Heart left ventricle (tissue), 13 donors: ENCODE measurements around the gene CEP112.

Experiments
- POLR2A ChIP-seq, 2 donors: fragments of 450-650 bp; IDR thresholded peaks; one replicate each; pipeline ENCODE4 v1.6.1; 2017; ENCODE audit warnings: antibody characterized with exemption in 2 of 2, mild to moderate bottlenecking in 2 of 2, moderate library complexity in 2 of 2
- TF ChIP-seq, protein P1 (sequence below), 12 donors: fragments of 200-600 bp; sonication (generic) in 4 of 12; IDR thresholded peaks; one replicate each; pipeline versions ENCODE4 v1.5.0 to v1.8.0; 2018 to 2022; ENCODE audit warnings: antibody characterized with exemption in 12 of 12, mild to moderate bottlenecking in 5 of 12
- donor health status: ischemic (EF 13 %, LVEDD 7.1; RV severe dilation, severe dysfunction).
- donor health status: DM: no; HTN: yes; CAD: no.
- donor health status: DM: no; HTN: no; CAD: no.
- donor health status: ischemic (EF 25% LVEDD 6.9; RV normal size, moderate dysfunction).
- donor health status: ischemic (EF 25% LVEDD 5.7; RV mildly dilated, moderate dysfunction).
- donor health status: ischemic (EF 35%, LVEDD 5.7; RV mildly dilated, moderate dysfunction).
- donor health status: nonischemic (EF 11% LVEDD 7.7; RV severe dilation, severe dysfunction).
- donor health status: DM: yes; HTN: yes; CAD: no.
- donor health status: PGD.
- donor health status: ischemic (EF 29% LVEDD 5.4; RV normal size, mild dysfunction).
- donor health status: nonischemic (EF 23%, LVEDD 6.1; RV moderate dilation, normal function).

- TF ChIP-seq, protein P1, sequence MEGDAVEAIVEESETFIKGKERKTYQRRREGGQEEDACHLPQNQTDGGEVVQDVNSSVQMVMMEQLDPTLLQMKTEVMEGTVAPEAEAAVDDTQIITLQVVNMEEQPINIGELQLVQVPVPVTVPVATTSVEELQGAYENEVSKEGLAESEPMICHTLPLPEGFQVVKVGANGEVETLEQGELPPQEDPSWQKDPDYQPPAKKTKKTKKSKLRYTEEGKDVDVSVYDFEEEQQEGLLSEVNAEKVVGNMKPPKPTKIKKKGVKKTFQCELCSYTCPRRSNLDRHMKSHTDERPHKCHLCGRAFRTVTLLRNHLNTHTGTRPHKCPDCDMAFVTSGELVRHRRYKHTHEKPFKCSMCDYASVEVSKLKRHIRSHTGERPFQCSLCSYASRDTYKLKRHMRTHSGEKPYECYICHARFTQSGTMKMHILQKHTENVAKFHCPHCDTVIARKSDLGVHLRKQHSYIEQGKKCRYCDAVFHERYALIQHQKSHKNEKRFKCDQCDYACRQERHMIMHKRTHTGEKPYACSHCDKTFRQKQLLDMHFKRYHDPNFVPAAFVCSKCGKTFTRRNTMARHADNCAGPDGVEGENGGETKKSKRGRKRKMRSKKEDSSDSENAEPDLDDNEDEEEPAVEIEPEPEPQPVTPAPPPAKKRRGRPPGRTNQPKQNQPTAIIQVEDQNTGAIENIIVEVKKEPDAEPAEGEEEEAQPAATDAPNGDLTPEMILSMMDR (IDR thresholded peaks at IDR 0.05): no peak
- TF ChIP-seq POLR2A (IDR thresholded peaks at IDR 0.05): no peak
Observed at GRCh38 chr17:65627108-65627507, 564.8 kb downstream of the CEP112 start.
